GM19455 (cell line): ENCODE results near the gene TFAP2D.

Source experiments
- ATAC-seq: cut with Tn5 transposase; IDR thresholded peaks from one replicate; pipeline ENCODE4 v1.9.1; 2021; ENCODE audit not compliant: unreplicated experiment

The TFAP2D gene

DNA sequence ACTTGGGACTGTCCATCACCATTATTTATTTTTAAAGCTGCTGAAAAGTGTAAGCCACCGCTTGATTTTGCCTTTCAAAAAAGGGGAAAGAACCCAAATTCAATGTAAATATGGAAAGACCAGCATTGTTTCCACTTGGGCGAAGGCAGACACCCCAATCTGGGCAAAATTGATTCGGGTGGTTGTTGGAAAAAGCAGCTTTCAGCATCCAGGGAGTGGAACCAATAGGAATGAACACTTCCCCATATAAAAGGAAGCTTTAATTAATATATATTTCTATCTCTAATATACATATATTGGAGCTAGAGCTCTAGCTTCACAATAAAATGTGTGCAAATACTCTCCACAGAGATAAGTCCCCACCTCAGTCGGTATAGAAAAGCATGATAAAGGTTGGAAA lies at the start of gene TFAP2D:
TSS of gene TFAP2D (plus strand) at position 301 of the 400 bp plus-strand sequence. CDS start 530 bp downstream, outside the sequence.
- ATAC-seq: no peak

DNA sequence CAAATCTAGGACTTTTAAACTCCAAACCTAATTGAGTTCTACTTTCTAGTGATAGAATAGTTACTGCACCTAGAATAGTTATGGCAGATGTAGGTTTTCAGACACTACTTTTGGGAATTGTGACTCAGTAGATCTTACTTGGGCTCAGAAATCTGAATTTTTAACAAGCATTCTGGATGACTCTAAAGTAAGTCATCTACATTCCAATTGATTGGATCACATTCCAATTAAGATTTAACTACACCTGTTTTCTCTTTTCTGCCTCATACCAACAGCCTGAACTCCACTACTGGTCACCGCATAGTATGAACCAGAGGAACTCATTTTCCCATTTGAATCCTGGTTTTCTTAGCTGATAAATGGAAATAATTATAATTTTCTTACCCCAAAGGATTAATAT lies 49.5 kb upstream of the TFAP2D start:
- no peak for ATAC-seq

DNA sequence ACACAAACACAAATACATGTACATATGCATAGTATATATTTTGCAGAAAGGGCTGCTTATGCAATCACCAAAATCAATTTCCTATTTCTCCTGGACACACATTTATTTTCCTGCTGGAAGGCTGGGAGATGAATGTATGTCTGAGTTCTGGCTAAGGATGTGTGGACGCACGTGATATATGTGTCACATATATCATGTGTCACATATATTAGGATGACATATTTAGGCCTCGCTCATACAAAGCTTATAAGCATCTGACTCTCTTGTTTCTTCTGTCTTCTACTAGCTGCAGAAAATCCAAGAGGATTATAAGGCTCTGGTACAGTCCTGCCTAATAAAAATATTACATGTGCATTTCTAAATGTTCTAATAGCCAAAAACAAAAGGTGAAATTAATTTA lies 47.2 kb upstream of the TFAP2D start:
- no peak for ATAC-seq

DNA sequence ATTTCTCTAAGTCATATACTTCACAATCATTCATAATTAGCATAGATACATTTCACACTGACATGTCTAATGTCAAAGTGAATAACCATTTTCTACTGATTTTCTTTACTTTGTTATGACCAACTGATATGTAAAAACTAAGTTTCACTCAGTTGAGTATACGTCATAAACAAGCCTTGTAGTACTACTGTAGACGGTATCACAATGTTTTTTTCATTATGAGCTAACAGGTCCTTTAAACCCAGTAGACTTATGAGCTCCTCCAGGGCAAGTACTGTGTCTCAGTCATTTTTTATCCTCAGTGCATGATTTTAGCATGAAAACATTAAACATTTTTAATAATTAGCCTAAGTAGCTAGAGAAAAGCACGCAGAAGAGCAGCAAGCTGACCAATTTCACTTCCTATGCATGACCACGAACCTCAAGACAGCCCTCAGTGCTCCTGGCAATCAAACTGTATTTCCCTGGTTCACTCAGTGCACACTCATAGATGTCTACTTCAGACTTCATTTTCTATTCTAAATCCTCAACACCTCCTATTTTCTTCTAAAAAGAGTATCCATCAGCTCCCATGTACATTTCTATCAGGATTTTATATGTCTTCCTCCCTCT lies 32.0 kb upstream of the TFAP2D start:
- ATAC-seq: no peak

DNA sequence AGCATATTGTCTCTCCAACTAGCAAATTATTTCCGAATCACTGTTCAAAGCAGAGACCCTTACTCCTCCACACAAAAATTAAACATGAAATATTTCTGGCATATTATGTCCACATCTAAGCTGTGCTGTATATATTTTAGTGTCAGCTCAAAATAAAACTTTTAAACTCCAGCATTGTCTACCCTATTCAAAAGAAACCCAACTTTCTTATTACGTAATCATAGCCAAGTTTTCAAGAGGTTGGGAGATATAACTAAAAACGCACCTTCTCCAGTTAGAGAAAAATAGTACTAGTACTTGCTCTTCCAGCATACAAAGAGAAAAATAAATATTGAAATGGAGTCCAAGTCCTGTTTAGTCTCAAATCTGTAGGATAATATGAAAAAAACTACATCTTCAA lies 24.1 kb upstream of the TFAP2D start:
- no peak for ATAC-seq

DNA sequence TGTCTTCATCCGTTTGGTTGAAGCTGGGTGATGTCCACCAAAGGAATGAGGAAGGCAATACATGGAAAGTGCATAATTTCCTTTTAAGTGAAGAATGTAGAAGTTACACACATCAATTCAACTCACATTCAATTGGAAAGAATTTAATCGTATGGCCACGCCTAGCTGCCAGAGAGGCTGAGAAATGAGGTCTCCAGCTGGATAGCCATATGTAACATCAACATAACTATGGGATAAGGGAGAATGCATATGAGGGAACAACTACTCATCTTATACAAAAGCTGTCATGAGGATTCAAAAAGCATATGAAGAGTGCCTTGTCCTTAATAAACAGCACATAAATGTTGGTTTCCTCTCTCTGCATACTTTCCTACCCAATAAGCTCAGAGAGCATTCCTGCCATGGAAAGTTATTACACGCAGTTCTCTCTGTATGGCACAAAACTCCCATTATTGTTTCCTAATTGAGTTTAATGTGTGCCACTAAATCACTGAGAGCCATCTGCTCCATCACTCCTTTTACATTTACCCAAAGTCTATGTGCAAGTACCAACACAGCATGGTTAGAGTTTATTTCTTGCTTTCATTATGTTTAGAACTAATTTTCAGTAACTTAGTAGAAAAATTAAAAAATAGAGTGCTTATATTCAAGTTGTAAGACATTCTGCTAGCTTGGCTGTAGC lies 21.4 kb upstream of the TFAP2D start:
- ATAC-seq: no peak

DNA sequence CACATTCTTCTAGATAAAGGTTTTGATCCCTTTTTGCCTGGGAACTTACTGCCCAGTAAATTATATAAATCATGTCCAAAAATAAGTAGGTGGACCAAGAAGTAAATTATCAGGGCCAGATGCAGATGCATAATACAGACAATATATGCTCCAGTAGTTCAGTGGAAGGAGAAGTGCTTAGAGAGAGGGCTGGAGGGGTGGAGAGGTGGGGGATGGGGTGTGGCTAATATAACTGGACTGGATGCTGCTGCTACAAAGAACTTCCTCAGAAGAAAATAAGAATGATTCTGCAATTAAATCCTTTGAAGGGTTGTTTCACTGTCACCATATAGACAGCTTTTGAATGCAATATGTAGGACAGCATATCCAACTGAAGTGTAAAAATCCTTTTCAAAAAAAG lies 14.8 kb upstream of the TFAP2D start:
- ATAC-seq: no peak

DNA sequence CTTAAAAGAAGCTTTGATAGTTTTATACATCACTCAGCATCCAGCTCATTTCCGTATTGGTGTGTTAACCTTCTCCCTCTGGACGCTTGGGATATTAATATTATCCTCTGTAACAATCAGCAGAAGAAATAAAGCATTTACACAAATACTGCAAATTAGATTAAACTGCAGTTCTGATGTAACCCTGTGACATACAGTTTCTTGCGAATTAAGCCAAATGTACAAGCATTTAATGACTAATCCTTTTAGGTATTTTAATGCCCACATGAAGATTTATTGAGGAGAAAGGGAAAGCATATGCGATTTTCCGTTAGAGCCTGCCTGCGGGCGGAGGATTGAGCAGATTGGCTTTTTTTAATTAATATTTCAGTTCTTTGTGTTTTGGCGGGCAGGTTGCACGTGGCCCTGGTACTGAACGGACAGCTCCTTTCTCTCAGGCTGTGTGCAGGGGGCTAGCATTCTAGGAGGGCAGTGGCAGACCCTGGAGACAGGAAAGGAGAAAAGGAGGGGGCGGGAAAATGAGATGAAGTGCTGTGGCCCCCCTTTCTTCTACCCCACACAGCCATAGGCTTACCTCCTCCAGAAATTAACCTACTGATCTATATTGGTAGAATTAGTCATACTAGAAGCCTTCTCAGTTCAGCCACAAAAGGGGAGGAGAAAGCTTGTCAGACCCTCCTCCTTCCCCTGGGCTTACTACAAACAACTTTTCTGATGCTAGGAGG lies 14.1 kb upstream of the TFAP2D start:
- ATAC-seq: no peak

DNA sequence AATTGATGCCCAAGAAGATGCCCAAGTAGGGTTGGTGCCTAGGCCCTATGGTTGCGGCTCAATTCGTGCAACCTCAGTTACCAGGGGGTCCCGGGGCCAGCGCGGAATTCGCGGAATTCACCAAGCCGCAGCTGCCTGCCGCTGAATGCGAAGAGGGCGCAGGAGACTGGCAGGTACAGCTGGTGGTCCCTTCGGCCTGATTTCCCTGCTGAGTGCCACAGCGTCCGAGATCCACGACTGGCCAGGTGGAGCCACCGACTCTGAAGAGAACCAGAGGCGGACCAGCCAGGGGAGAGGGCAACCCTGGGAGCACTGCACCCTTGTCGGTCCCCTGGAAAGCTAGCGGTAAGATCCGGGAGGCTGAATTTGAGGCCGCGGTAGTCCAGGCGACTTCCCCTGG lies 6.8 kb upstream of the TFAP2D start:
- ATAC-seq: no peak

DNA sequence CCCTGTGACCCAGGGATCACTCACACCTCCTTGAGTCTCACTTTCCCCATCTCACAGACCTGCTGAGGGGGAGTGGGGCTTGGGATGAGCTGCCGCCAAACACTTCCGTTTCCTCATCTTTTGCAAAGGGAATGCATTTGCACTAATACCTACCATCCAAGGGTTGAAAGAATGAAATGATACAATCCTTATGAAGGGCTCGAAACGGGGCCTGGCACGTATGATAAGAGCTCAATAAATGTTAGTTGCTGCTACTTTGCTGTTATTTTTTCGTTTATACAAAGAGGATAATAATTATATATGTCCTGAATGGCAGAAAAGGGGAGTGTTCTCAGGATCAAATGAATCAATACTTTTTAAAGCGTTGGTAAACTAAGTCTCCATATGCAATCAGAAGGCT lies 6.1 kb upstream of the TFAP2D start:
- no peak for ATAC-seq

DNA sequence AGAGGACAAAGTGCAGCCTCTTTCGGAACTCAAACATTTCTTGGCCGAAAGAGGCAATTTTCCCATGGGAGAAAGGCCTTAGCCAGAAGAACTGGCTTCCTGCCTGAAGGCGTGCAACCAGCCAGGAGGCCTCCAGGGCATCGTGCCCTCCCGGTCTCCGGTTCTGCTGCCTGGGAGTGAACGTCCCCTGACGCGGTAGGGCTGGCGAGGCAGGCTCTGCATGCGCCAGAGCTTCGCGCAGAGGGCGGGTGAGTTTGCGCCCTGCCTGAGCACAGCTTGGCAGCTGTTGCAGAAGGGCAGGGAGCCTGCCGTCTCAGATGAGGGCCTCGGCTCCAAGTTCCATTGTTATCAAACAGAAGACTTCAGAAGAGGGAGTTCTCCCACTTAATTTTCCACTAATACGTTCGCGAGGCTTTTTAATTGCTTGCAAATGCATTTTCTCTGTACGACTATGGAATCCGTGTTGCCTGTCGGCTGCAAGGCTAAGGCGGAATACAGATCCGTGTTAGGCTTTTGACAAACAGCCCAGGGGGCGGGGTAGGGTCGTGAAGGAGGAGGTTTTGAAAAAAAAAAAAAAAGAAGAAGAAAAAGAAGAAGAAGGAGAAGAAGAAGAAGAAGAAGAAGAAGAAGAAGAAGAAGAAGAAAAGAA lies 5.5 kb upstream of the TFAP2D start:
- no peak for ATAC-seq

DNA sequence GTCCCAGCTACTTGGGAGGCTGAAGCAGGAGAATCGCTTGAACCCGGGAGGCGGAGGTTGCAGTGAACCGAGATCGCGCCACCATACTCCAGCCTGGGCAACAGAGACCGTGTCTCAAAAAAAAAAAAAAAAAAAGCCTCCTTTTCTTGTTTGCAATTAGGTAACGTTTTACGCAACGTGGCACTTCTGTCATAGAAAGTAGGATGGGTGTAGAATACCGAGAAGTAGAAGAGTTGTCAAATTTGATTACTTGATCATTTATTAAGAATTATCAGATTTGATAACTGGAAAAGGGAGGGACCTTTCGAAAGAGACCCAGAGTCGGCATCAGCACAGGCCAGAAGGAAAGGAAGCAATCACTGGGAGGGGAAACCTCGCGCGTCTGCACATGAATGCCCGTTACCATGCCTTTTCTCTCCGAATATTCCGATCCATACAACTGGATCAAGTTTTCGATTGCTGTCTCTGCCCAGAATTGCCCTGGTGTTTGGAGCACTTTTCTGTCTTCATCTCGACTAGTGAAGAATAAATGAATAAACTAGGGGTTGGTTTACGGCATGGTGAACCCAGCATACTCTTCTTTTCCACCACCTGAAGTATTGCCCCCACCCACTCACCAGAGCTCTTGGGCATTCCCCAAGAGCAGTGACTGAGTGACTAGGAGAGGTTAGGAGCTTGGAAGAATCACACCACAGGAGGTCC lies 4.5 kb upstream of the TFAP2D start:
- ATAC-seq: no peak

DNA sequence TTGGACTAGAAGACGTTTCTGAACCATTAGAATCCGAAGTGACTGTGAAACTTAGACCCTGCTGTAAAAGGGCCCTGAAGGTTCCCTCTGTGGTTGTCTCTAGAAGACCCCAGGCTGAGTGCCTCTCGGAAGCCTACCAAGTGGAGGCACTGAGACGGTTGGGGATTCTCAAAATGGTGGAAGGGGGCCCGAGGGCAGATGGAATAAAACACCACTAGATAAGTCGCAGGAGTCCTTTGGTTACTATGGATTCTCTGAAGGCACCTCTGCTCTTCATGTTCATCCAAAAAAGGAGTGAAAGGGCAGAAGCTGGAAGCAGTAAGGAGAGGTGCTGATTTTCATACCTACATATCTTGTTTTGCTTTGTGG lies 4.0 kb upstream of the TFAP2D start:
- no peak for ATAC-seq

DNA sequence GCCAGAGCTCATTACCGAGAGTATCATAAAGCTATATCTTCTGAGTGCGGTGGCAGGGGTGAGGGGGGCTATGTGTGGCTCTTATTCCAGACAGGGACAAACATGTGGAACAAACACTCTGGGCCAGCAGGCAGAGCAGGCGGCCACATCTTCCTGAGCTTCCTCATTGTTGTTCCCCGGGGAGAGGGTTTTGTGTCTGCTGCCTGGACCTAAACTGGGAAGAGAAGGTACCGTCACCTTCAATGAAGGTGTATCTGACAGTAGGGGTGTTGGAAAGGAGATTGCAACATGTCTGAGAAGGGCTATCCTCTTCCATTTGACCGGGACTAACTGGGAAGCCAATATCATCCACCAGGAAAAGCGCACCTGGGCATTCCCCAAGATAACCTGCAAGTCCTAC lies 1.6 kb upstream of the TFAP2D start:
- no peak for ATAC-seq

DNA sequence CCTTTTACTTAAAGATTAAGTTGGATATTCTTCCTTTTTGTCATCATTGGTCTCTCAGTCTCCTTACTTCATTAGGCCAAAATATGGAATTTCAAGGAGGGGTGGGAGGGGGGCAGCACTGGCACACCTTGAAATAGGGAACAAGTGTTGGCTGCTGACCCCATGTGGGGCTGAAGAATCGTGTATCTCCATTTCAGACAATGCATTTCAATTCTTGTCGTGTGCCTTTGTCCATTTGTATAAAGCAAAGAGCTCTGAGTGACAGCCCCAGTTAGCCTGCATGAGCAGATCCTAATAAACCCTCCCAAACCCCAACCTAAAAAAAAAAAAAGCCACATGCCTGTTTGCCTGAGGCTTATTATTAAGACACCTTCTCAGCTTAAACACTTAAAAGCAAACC lies 1.0 kb upstream of the TFAP2D start:
- no peak for ATAC-seq

DNA sequence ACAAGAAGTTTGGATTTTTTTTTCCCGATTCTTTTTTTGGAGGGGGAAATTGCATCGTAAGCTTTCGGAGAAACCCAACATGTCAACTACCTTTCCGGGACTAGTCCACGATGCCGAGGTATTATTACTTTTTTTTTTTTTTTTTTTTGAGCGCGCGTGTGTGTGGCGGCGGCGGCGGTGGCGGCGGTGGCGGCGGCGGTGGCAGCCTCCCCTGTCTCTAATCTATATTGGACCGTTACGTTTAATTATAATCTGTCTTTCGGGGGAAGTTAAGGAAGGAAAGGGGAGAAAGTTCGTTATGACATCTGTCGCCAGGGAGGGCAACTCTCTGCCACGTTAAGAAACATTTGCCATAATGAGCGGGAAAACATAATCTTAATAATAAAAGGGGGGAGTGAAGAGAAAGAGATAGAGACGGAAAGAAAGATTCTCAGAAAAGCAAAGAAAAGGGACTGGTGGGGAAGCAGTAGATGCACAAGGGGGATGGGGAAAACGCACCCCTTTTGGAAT lies 706 bp downstream of the TFAP2D start:
- ATAC-seq: no peak

DNA sequence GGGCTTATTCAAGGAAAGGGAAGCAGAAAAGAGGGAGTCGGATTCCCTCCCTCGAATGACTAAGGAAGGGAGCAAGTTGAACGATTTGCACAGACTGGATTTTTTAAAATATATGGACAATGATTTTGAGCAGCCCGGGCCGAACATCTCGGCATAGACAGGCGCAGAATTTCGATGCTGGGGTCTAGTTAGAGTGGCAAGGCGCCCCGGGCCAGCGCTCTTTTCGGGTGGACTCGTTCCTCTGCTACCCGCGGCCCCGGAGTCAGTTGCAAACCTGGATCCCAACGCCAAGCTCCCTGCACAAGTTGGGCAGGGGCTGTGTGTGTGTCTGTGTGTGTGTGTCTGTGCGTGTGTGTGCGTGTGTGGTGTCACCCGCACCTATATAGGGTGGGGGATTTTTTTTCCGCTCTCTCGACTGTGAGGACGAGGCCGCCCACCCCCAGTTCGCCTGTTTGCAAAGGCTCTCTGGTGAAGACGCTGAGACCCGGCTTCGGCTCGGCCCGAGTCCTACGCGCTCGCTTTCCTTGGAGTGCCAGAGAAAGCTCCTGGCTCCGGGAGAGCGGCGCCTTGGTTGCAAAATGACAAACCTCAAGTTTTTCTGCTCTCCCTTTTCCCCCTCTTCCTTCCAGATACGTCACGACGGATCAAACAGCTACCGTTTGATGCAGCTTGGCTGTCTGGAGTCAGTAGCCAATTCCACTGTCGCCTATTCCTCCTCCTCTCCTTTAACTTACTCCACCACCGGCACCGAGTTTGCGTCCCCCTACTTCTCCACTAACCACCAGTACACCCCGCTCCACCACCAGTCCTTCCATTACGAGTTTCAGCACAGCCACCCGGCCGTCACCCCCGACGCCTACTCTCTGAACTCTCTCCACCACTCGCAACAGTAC lies 1.4 kb downstream of the TFAP2D start:
- ATAC-seq: no peak

DNA sequence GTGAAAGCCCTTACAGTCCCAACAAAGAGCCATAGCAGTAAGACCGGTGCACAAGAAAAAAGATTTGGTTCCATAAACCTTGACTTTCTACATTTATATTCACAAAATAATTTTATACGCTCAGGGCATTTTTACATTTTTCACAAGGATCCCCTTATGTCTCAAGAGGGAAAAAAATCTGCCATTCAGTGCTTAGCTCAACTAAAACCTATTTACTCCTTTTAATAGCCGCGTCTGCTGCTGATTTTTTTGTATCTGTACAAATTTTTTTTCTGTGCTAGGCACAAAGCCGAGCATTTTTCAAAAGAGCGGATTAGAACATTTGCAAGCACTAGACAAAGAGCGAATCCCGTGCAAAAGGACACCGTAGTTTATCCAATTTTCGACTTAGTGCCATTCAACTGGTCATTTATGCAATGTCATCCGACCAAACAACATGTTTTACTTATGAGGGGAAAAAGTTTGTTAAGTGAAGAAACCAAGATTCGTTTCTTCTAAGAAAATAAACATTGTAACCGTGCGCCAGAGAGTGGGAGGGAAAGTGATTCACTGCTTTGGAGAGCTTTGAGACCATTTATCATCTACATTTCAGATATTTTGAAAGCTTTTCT lies 3.7 kb downstream of the TFAP2D start:
- no peak for ATAC-seq

DNA sequence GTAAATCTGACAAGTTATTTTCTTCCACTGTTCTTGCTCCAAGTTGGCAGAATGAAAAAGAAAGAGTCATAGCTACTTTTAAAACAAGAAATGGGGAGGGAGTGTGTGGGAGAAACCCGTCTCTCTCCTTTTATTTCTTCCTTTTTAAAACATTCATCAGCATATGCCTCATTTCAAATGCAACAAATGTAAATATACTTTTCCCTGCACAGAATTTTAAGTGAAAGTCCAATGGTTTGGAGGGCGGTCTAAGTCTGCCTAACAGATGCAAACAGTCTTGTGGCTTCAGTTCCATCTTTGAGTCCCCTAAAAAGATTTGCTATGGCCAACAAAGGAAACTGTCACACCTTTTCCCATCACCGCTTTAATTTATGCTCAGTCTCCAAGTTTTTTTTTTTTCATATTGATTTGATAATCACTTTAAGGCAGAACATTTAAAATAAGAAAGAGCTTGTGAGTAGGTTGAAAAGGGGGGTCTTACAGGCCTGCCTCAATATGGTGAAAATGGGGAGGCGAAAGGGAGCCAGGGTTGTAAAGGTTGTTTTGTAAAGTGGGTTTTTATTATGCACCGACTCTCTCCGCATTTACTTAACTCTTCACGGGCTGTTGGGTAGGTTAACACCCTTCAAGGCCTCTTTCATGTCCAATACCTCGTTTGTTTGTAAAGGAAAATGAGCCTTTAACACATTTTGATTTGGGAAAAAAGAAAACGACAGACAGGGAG lies 4.6 kb downstream of the TFAP2D start:
- no peak for ATAC-seq
